Measurements from ENCODE around the gene BLOC1S4.

- TF ChIP-seq CTCF (IDR thresholded peaks at IDR 0.05) (no peak), EP300 (IDR thresholded peaks at IDR 0.05) (no peak), POLR2A (IDR thresholded peaks at IDR 0.05) (no peak)
These were observed 27.0 kb upstream of the BLOC1S4 start for GRCh38 chr4:6688879-6689505.

All from upper lobe of left lung (tissue), 4 donors.